AG09319 (cell line): Measurements from ENCODE around the gene NUFIP1.

Experiments used
- DNase-seq: peaks from one replicate; pipeline ENCODE4 v3.0.0-alpha.2; 2010; ENCODE audit warnings: low read depth; ENCODE audit errors: extremely low read depth
- TF ChIP-seq, protein P1 (sequence below): IDR thresholded peaks from 2 replicates; pipeline ENCODE4 v1.5.1; 2011; ENCODE audit warnings: low read depth, mild to moderate bottlenecking, inconsistent platforms, low read length, moderate library complexity

Gene NUFIP1

DNA sequence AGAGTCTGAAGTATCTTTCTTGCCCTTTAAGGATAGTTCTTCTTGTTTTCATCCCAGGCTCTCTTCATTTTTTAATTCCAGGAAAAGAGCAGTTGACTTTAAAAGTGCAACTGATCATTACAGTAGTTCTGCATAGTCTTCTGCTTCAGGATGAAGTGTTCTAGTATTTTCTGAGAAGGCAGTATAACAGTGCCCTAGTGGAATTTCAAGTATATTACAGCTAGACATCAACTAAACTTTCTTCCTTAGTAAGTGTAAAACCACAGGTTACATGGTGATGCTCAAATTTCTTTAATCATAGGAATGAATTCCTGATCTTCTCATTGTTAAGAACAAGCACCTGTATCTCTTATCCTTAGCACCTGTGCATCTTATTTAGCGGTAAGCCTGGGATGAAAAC lies 10.9 kb downstream of the NUFIP1 start:
- TF ChIP-seq, protein P1, sequence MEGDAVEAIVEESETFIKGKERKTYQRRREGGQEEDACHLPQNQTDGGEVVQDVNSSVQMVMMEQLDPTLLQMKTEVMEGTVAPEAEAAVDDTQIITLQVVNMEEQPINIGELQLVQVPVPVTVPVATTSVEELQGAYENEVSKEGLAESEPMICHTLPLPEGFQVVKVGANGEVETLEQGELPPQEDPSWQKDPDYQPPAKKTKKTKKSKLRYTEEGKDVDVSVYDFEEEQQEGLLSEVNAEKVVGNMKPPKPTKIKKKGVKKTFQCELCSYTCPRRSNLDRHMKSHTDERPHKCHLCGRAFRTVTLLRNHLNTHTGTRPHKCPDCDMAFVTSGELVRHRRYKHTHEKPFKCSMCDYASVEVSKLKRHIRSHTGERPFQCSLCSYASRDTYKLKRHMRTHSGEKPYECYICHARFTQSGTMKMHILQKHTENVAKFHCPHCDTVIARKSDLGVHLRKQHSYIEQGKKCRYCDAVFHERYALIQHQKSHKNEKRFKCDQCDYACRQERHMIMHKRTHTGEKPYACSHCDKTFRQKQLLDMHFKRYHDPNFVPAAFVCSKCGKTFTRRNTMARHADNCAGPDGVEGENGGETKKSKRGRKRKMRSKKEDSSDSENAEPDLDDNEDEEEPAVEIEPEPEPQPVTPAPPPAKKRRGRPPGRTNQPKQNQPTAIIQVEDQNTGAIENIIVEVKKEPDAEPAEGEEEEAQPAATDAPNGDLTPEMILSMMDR: no peak
- DNase-seq: no peak

DNA sequence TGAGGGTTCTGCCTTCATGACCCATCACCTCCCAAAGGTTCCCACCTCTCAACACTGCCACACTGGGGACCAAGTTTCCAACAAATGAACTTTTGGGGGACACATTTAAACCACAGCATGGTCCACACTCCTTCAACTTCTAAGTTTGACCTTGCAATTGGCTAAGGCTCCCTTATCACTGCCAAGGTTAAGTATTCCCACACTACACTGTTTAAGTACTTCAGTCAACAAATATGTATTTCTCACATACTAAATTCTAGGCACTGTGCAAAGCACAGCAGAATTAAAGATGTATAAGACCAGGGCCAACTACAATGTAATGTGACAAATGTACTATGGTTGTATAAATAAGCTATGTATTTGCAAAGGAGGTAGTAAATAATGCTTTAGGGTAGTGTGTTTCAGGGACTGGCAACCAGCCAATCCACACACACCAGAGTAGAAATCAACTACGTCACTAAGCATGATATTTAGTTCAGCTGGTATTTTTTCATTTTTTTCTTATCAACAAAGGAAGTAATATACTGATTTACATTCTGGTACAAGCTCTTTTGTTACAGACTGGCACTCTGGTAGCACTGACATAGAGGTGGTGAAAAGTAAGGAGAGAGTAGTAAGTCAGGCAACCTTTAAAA lies 12.2 kb downstream of the NUFIP1 start:
- TF ChIP-seq, protein P1: no peak
- no peak for DNase-seq

DNA sequence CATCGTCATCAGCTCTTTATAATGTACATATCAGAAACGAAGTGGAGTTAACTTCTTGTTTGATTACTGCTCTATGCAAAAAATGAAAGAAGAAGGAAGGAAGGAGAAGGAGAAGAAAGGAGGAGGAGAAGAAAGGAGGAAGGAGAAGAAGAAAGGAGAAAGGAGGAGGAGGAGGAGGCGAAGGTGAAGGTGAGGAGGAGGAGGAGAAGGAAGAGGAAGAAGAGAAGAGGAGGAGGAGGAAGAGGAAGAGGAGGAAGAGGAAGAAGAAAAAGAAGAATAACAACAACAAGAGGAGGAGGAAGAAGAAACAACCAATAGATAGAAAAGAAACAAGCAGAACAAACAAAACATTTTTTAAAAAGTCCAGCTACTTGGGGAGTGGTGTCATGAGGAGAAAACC lies 13.1 kb downstream of the NUFIP1 start:
- DNase-seq: no peak
- TF ChIP-seq, protein P1: no peak

DNA sequence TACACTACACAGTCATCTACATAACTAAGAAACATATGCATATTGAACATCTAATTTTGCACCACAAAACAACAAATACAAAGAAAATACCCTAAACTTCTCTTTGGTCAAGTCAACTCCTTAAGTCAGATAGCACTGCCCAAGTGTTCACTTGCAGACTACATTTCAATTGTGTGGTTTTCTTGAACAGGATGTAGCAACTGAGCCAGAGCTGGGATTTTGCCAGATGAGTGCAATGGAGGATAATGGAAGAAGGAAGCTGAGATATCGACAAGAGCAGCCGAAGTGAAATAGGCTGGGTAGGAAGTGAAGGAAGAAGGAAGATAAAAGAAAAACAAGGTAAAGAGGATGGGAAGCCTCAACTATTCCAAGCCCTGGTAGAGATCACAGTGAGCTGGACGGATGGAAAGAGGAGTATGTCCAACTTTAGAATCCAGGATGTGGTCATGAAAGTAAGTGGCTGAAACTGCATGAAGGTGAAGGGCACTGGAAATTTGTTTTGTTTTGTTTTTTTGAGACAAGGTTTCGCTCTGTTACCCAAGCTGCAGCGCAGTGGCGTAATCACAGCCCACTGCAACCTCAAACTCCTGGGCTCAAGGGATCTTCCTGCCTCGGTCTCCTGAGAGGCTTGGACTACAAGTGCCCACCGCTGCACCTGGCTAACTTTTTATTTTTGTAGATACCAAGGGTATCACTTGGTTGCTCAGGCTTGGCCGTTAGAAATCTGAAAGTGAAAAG lies 15.0 kb downstream of the NUFIP1 start:
- no peak for DNase-seq
- TF ChIP-seq, protein P1: no peak

DNA sequence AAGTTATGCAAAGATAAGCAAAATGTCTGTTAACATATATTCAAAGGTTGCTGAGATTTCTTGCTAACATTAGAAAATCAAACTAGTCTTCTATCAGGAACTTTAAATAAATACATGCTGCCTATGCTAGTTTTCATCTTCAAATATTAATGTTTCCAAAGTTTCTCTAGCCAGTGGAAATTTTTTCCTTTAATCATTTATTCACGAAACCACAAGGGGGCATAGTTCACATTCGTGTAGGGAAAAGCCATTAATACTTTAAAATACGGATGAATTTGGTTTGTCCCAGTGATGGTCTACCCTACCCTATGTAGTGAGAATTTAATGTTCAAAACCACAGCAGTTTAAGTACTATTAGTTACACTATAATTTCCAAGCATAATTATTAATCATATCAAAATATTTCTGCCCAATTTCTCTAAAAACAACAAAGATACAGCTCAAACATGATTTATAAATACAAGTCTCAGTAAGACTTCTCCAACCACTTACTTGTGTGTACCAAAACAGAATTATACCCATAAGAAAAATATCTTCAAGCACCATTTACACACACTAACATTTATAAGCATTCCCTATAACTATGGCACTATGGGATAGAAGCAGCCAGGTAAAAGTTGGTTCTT lies 16.2 kb downstream of the NUFIP1 start:
- TF ChIP-seq, protein P1: peak; percentile 45
- no peak for DNase-seq

DNA sequence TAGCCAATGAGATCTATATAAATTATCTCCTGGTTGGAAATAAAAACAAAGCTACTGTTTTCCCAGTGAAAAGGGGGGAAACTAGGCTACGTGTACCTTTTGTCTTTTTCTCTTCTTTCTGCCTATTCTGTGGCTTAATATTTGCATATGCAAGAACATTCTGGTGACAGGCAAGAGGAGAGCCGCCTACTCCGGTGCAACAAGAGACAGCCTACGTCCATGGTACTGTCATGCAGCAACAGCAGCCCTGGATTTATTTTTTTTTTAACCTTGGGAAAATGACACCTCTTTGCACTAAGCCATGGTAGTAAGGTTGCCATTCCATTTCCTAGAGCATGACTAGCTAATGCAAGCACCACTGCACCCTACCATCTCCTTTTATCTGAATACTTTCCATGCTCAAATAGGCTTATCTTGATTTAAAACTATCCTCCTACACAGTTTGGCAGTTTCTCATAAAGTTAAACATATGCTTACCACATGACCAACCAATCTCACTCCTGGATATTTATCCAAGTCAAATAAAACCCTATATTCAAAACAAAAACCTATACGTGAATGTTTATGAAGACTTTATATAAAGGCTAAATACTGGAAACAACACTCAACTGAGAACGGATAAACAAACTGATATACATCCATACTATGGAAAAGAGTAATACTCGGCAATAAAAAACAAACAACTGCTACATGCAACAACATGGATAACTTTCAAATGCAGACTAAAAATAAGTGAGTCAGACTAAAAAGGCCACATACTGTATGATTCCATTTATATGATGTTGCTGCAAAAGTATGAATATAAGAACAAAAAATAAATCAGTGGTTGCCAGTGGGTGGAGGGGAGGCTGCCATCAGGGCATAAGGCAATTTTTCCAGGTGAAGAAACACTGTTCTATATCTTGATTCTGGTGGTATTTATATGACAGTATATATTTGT lies 17.3 kb downstream of the NUFIP1 start:
- TF ChIP-seq, protein P1: no peak
- DNase-seq: no peak
